HEK293 (cell line): Measurements from ENCODE around the gene TRAF3IP3.

Source experiments
- CTCF ChIA-PET: fragments of 350-600 bp; formaldehyde crosslinking; extraction: SDS; loops from one replicate; lab custom pipeline; 2021; ENCODE audit warnings: antibody characterized with exemption; lab: Yijun Ruan, JAX
- POLR2A ChIA-PET: fragments of 300-600 bp; formaldehyde crosslinking; extraction: SDS; loops from one replicate; lab custom pipeline; 2020; ENCODE audit warnings: antibody characterized with exemption, inconsistent platforms; lab: Yijun Ruan, JAX
- H3K27ac ChIP-seq: fragments of 200-500 bp; sonication (Bioruptor generic); 2 replicates; pipeline ENCODE4 v1.5.1; 2014; ENCODE audit warnings: low read depth, low read length, control low read depth, inconsistent platforms; ENCODE audit errors: extremely low read depth
- H3K36me3 ChIP-seq, 2 experiments: fragments of 200-500 bp in 1 of 2; sonication (Bioruptor generic) in 1 of 2; 1 replicate in 1 of 2; 2 replicates in 1 of 2; pipeline ENCODE4 v1.5.1; 2014 to 2017; ENCODE audit warnings: inconsistent platforms in 2 of 2, low read length in 2 of 2; ENCODE audit not compliant: control insufficient read depth in 2 of 2, insufficient read depth in 1 of 2
- H3K4me1 ChIP-seq: fragments of 200-500 bp; sonication (Bioruptor generic); 2 replicates; pipeline ENCODE4 v1.5.1; 2014; ENCODE audit warnings: mild to moderate bottlenecking, low read length, inconsistent platforms; ENCODE audit not compliant: control insufficient read depth, insufficient read depth
- H3K4me3 ChIP-seq: 2 replicates; pipeline ENCODE4 v1.5.1; 2011; ENCODE audit warnings: low read depth, mild to moderate bottlenecking, control low read depth, low read length, moderate library complexity
- H3K9me3 ChIP-seq: fragments of 200-500 bp; sonication (Bioruptor generic); 2 replicates; pipeline ENCODE4 v1.5.1; 2014; ENCODE audit warnings: low read depth, low read length, inconsistent platforms; ENCODE audit not compliant: control insufficient read depth, insufficient read depth
- KLF1 ChIP-seq: fragments of 450-650 bp; formaldehyde crosslinking; IDR thresholded peaks from 2 replicates; pipeline ENCODE4 v1.5.1; 2016; ENCODE audit warnings: missing biosample characterization, missing genetic modification characterization
- RBAK ChIP-seq: fragments of 450-650 bp; formaldehyde crosslinking; IDR thresholded peaks from 2 replicates; pipeline ENCODE4 v1.5.1; 2016; ENCODE audit warnings: missing biosample characterization, missing genetic modification characterization
- SP7 ChIP-seq: fragments of 450-650 bp; formaldehyde crosslinking; IDR thresholded peaks from 2 replicates; pipeline ENCODE4 v1.5.1; 2016; ENCODE audit warnings: missing biosample characterization, missing genetic modification characterization
- ZBTB17 ChIP-seq: fragments of 450-650 bp; formaldehyde crosslinking; IDR thresholded peaks from 2 replicates; pipeline ENCODE4 v1.5.1; 2016; ENCODE audit warnings: missing biosample characterization, missing genetic modification characterization
- ZBTB21 ChIP-seq: fragments of 450-650 bp; formaldehyde crosslinking; IDR thresholded peaks from 2 replicates; pipeline ENCODE4 v1.5.1; 2017; ENCODE audit warnings: missing biosample characterization, missing genetic modification characterization
- ZNF2 ChIP-seq: fragments of 450-650 bp; formaldehyde crosslinking; IDR thresholded peaks from 2 replicates; pipeline ENCODE4 v1.5.1; 2016; ENCODE audit warnings: missing biosample characterization, missing genetic modification characterization
- ZNF600 ChIP-seq: fragments of 450-650 bp; formaldehyde crosslinking; IDR thresholded peaks from 2 replicates; pipeline ENCODE4 v1.5.1; 2016; ENCODE audit warnings: missing biosample characterization, missing genetic modification characterization
- TF ChIP-seq, protein P1 (sequence below): fragments of 450-650 bp; formaldehyde crosslinking; conservative IDR thresholded peaks from 2 replicates; pipeline ENCODE4 v1.5.1; 2016; ENCODE audit warnings: low read depth, missing biosample characterization, missing genetic modification characterization
- TF ChIP-seq, protein P2 (sequence below): fragments of 450-650 bp; formaldehyde crosslinking; IDR thresholded peaks from 2 replicates; pipeline ENCODE4 v1.5.1; 2016; ENCODE audit warnings: missing biosample characterization, missing genetic modification characterization
- TF ChIP-seq, protein P3 (sequence below): fragments of 450-650 bp; formaldehyde crosslinking; IDR thresholded peaks from 2 replicates; pipeline ENCODE4 v1.5.1; 2017; ENCODE audit warnings: missing biosample characterization, missing genetic modification characterization

TRAF3IP3 gene

DNA sequence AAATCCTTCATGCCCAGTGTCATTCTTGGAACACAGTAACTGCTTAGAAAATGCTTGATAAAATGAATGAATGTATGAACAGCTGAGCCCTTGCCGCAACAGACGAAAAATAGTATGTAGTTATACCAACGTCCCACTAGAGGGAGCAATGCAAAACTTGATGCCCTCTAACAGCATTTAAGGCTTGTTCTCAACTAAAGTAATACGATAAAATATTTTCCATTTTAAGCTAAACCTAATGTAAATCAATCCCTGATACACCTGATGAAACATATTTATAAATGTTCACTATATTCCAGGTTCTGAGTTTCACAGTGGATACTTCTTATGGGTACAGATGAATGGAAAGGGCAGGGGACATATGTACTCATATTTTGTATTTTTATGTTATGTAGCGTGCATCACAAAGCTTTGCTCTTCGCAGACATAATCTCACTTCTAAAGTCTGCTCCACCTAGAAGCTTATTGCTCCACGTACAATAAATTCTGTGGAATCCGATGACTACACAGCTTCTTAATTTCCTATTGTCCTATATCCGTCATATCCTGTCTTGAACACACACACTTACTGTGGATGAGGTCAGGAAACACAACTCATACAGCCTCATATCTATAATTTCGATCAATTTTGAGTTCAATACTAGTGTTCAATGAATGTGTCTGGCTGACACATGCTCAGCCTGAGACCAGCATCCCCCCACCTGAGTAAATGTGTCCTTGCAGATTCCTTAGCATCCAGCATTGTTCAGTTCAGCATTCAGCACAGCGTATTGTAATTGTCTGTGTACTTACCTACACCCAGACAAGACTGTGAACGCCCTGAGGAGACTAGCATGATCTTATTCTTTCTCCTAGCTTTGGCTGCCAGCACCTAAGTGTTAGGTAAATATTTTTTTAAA is 67.5 kb downstream of the TRAF3IP3 start (continued):
- TF ChIP-seq ZBTB17 (tag by site-specific recombination) = 0 out of 2 replicates have a peak, but pooled peaks have one; percentile 30
- no peak for TF ChIP-seq RBAK (tag by site-specific recombination)
- TF ChIP-seq, protein P1, sequence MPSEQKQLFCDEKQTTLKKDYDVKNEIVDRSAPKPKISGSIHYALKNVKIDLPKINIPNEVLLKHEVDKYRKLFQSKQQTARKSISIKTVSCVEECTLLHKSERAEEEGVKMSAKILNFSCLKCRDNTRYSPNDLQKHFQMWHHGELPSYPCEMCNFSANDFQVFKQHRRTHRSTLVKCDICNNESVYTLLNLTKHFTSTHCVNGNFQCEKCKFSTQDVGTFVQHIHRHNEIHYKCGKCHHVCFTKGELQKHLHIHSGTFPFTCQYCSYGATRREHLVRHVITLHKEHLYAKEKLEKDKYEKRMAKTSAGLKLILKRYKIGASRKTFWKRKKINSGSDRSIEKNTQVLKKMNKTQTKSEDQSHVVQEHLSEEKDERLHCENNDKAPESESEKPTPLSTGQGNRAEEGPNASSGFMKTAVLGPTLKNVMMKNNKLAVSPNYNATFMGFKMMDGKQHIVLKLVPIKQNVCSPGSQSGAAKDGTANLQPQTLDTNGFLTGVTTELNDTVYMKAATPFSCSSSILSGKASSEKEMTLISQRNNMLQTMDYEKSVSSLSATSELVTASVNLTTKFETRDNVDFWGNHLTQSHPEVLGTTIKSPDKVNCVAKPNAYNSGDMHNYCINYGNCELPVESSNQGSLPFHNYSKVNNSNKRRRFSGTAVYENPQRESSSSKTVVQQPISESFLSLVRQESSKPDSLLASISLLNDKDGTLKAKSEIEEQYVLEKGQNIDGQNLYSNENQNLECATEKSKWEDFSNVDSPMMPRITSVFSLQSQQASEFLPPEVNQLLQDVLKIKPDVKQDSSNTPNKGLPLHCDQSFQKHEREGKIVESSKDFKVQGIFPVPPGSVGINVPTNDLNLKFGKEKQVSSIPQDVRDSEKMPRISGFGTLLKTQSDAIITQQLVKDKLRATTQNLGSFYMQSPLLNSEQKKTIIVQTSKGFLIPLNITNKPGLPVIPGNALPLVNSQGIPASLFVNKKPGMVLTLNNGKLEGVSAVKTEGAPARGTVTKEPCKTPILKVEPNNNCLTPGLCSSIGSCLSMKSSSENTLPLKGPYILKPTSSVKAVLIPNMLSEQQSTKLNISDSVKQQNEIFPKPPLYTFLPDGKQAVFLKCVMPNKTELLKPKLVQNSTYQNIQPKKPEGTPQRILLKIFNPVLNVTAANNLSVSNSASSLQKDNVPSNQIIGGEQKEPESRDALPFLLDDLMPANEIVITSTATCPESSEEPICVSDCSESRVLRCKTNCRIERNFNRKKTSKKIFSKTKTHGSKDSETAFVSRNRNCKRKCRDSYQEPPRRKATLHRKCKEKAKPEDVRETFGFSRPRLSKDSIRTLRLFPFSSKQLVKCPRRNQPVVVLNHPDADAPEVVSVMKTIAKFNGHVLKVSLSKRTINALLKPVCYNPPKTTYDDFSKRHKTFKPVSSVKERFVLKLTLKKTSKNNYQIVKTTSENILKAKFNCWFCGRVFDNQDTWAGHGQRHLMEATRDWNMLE (tag by site-specific recombination) = 0 out of 2 replicates have a peak, but pooled peaks have one; percentile 22
- peak; percentile 50; the same call in 1 of the 2 replicates for TF ChIP-seq ZNF2 (tag by site-specific recombination)

DNA sequence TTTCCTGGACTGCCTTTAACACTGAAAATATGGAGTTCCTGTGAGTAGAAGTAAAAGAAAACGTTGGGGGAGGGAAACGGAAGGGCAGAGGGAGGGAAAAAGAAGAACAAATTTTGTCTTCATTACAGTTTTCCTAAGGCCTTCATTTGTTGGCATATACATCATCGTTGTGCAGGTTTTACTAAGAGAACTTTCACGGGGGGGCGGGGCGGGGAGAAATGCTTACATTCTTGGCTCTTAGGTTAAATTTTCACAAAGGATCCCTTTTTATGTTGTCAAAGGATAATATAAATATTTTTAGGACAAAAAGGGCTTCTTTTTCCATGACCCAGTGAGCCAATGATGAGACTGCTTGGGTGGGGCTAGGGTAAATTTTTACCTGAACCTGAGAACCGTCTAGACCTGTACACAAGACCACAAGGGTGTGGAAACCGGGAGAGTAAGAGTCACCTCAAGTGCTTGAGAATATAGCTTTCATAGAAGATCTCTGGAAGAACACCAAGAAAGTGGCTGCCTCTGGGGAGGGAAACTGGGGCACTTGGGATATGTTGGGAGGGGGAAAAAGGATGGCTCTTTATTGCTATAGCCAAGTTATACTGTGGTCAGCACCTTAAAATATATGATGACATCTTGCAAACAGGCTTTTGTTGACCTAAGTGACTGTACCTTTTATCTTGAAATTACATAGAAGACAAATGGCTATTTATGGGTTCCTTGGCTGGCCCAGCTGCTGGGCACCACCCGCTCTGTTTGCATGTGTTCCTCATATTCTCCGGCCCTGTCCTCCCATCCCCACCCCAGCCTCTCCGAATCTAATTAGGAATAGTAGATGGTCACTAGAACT is 70.0 kb downstream of the TRAF3IP3 start:
- POLR2A ChIA-PET = interaction anchor here (0.6 to 3.0 kb wide), 2 partner anchors 17 to 19 kb away, joined by 4 to 21 read pairs; partner anchors contain the start of gene IRF6
- CTCF ChIA-PET = interaction anchor here (0.5 to 7.1 kb wide), 11 partner anchors 10 to 366 kb away, joined by 3 to 111 read pairs (median 4); partner anchors contain the start of genes IRF6 and LAMB3
- no peak overlapping the region for H3K27ac ChIP-seq
- 0 out of 2 replicates have a peak, but pooled peaks have one; percentile 15 for TF ChIP-seq ZBTB21 (tag by site-specific recombination)
- no peak for TF ChIP-seq ZNF600 (tag by site-specific recombination)
- TF ChIP-seq, protein P2, sequence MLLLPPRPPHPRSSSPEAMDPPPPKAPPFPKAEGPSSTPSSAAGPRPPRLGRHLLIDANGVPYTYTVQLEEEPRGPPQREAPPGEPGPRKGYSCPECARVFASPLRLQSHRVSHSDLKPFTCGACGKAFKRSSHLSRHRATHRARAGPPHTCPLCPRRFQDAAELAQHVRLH (tag by site-specific recombination) = no peak
- TF ChIP-seq, protein P3, sequence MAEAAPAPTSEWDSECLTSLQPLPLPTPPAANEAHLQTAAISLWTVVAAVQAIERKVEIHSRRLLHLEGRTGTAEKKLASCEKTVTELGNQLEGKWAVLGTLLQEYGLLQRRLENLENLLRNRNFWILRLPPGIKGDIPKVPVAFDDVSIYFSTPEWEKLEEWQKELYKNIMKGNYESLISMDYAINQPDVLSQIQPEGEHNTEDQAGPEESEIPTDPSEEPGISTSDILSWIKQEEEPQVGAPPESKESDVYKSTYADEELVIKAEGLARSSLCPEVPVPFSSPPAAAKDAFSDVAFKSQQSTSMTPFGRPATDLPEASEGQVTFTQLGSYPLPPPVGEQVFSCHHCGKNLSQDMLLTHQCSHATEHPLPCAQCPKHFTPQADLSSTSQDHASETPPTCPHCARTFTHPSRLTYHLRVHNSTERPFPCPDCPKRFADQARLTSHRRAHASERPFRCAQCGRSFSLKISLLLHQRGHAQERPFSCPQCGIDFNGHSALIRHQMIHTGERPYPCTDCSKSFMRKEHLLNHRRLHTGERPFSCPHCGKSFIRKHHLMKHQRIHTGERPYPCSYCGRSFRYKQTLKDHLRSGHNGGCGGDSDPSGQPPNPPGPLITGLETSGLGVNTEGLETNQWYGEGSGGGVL = 0 out of 2 replicates have a peak, but pooled peaks have one; percentile 17
- TF ChIP-seq SP7 (tag by site-specific recombination) = 0 out of 2 replicates have a peak, but pooled peaks have one; percentile 15
- peak; percentile 67 for TF ChIP-seq KLF1
- peaks cover 0 to 2% of the 10 kb centered on the region in 2 experiments; a peak in 1 of 3 replicates for H3K36me3 ChIP-seq
- no peak overlapping the region for H3K4me3 ChIP-seq
- H3K4me1 ChIP-seq = no peaks in the 10 kb centered on the region
- H3K9me3 ChIP-seq = no peaks in the 10 kb centered on the region
